Karpas-422 (cell line): ENCODE measurements around the gene ATG9B. TPM values are rescaled to one million over a fixed set of nuclear protein-coding genes. Genes with fewer than 3 reads are reported as not detected.

Experiments
- DNase-seq: peaks from one replicate; pipeline ENCODE4 v3.0.0-alpha.2; 2015
- H2AFZ ChIP-seq: fragments of 200-600 bp; sonication (generic); 2 replicates; pipeline ENCODE4 v1.6.1; 2014; ENCODE audit warnings: antibody characterized with exemption, low read length, mixed read lengths
- H3K27ac ChIP-seq: fragments of 200-600 bp; sonication (generic); 2 replicates; pipeline ENCODE4 v1.5.1; 2014; ENCODE audit warnings: mild to moderate bottlenecking, low read length, moderate library complexity
- H3K27me3 ChIP-seq: fragments of 200-600 bp; sonication (generic); 2 replicates; pipeline ENCODE4 v1.6.1; 2014; ENCODE audit warnings: low read length, mixed read lengths
- H3K36me3 ChIP-seq: fragments of 200-600 bp; sonication (generic); 2 replicates; pipeline ENCODE4 v1.6.1; 2014; ENCODE audit warnings: low read length, mixed read lengths; ENCODE audit not compliant: insufficient read depth
- H3K4me1 ChIP-seq: fragments of 200-600 bp; sonication (generic); 2 replicates; pipeline ENCODE4 v1.6.1; 2014; ENCODE audit warnings: mild to moderate bottlenecking, low read length, mixed read lengths
- H3K4me2 ChIP-seq: fragments of 200-600 bp; sonication (generic); 2 replicates; pipeline ENCODE4 v1.6.1; 2014; ENCODE audit warnings: low read length, low read depth, mild to moderate bottlenecking; ENCODE audit not compliant: poor library complexity, severe bottlenecking
- H3K4me3 ChIP-seq: fragments of 200-600 bp; sonication (generic); 2 replicates; pipeline ENCODE4 v1.5.1; 2014; ENCODE audit warnings: mild to moderate bottlenecking, antibody characterized with exemption, low read length, mixed read lengths
- H3K79me2 ChIP-seq: fragments of 200-600 bp; sonication (generic); 2 replicates; pipeline ENCODE4 v1.6.1; 2014; ENCODE audit warnings: mild to moderate bottlenecking, low read length, mixed read lengths
- H3K9ac ChIP-seq: fragments of 200-600 bp; sonication (generic); 2 replicates; pipeline ENCODE4 v1.6.0; 2014; ENCODE audit warnings: low read length
- H3K9me2 ChIP-seq: fragments of 200-600 bp; sonication (generic), shearing (Covaris generic); replicated peaks from 2 replicates; pipeline ENCODE4 v1.6.0; 2014; ENCODE audit warnings: mild to moderate bottlenecking, low read length, moderate library complexity; ENCODE audit not compliant: insufficient read depth
- H3K9me3 ChIP-seq: fragments of 300-700, 200-600 bp; sonication (generic); 2 replicates; pipeline ENCODE4 v1.6.1; 2014; ENCODE audit warnings: low read length, mixed read lengths
- H4K20me1 ChIP-seq: fragments of 200-600 bp; sonication (generic); 2 replicates; pipeline ENCODE4 v1.6.1; 2014; ENCODE audit warnings: mild to moderate bottlenecking, antibody characterized with exemption, low read length, low read depth; ENCODE audit not compliant: insufficient read depth
- total RNA-seq: library from RNA; depleted of rRNA; stranded (reverse); fragments of >200 nt; shearing (Covaris generic); gene quantifications from 2 replicates; pipeline ENCODE4 v1.2.3, GENCODE V29; 2014; ENCODE audit warnings: low replicate concordance; rRNA removed

ATG9B gene, protein sequence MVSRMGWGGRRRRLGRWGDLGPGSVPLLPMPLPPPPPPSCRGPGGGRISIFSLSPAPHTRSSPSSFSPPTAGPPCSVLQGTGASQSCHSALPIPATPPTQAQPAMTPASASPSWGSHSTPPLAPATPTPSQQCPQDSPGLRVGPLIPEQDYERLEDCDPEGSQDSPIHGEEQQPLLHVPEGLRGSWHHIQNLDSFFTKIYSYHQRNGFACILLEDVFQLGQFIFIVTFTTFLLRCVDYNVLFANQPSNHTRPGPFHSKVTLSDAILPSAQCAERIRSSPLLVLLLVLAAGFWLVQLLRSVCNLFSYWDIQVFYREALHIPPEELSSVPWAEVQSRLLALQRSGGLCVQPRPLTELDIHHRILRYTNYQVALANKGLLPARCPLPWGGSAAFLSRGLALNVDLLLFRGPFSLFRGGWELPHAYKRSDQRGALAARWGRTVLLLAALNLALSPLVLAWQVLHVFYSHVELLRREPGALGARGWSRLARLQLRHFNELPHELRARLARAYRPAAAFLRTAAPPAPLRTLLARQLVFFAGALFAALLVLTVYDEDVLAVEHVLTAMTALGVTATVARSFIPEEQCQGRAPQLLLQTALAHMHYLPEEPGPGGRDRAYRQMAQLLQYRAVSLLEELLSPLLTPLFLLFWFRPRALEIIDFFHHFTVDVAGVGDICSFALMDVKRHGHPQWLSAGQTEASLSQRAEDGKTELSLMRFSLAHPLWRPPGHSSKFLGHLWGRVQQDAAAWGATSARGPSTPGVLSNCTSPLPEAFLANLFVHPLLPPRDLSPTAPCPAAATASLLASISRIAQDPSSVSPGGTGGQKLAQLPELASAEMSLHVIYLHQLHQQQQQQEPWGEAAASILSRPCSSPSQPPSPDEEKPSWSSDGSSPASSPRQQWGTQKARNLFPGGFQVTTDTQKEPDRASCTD
- total RNA-seq, result 0.78 and 1.6 TPM in 2 replicates

DNA sequence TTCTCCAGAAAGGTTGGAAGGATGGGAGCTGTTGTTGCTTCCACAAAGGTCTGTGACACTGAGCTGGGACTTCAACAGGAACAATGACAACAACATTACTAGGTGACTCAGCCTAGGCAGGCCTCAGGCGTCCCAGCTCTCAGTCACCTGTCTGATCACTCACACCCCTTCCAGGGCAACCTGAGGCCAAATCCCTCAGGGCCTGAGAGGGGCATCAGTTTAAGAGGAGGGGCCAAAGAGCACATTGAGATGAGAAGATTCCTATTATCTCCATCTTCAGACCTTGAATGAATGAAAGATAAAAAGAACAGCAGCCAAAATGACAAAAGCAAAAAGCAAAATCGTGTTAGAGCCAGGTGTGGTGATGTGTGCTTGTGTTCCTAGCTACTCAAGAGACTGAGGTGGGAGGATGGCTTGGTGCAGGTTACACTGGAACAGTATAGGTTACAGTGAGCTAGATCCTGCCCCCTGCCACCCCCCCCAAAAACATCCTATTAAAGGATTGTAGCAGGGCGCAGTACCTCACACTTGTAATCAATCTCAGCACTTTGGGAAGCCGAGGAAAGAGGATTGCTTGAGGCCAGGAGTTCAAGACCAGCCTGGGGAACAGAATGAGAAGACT is at the start of gene ATG9B:
ATG9B (minus strand) TSS at position 60 of the 622 bp plus-strand sequence. CDS start 71 bp downstream, outside the sequence.
- Histone ChIP-seq H3K9me3 (no peaks in the 10 kb centered on the region), H3K4me3 (no peak within 1 kb of the TSS), H3K9me2 (no peaks in the 10 kb centered on the region), H3K79me2 (peaks cover 9% of the 10 kb centered on the region), H3K4me2 (no peak within 1 kb of the TSS), H4K20me1 (no peaks in the 10 kb centered on the region), H2AFZ (no peak within 1 kb of the TSS), H3K4me1 (peaks cover 31% of the 10 kb centered on the region), H3K36me3 (no peaks in the 10 kb centered on the region), H3K27ac (no peak within 1 kb of the TSS), H3K27me3 (no peaks in the 10 kb centered on the region), H3K9ac (no peak within 1 kb of the TSS)
- DNase-seq, result no peak

DNA sequence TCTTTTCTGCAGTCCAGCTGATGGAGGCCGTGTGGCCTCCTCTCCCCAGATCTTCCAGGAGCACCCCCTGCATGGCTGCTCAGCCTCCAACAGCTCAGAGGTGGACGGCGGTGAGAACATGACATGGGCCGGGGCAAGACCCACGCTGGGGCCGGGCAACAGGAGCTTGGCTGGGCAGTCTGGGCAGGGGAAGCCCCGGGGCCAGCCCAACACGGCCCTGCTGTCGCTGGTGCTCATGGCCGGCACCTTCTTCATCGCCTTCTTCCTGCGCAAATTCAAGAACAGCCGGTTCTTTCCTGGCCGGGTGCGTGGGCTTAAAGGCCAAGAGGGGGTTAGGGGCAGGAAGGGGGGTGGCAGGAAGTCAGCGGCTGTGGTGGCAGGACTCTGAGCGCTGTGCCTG is 49.7 kb upstream of the ATG9B start:
- Histone ChIP-seq H3K4me2 (no peak overlapping the region), H3K27ac (no peak overlapping the region), H3K9me2 (no peaks in the 10 kb centered on the region), H3K9ac (no peak overlapping the region), H3K36me3 (peaks cover 2% of the 10 kb centered on the region), H3K27me3 (no peaks in the 10 kb centered on the region), H3K79me2 (peaks cover 6% of the 10 kb centered on the region), H3K9me3 (no peaks in the 10 kb centered on the region), H3K4me3 (no peak overlapping the region), H3K4me1 (peaks cover 5% of the 10 kb centered on the region), H4K20me1 (no peaks in the 10 kb centered on the region; the same call in 1 of the 2 replicates), H2AFZ (no peak overlapping the region)
- DNase-seq, result no peak

DNA sequence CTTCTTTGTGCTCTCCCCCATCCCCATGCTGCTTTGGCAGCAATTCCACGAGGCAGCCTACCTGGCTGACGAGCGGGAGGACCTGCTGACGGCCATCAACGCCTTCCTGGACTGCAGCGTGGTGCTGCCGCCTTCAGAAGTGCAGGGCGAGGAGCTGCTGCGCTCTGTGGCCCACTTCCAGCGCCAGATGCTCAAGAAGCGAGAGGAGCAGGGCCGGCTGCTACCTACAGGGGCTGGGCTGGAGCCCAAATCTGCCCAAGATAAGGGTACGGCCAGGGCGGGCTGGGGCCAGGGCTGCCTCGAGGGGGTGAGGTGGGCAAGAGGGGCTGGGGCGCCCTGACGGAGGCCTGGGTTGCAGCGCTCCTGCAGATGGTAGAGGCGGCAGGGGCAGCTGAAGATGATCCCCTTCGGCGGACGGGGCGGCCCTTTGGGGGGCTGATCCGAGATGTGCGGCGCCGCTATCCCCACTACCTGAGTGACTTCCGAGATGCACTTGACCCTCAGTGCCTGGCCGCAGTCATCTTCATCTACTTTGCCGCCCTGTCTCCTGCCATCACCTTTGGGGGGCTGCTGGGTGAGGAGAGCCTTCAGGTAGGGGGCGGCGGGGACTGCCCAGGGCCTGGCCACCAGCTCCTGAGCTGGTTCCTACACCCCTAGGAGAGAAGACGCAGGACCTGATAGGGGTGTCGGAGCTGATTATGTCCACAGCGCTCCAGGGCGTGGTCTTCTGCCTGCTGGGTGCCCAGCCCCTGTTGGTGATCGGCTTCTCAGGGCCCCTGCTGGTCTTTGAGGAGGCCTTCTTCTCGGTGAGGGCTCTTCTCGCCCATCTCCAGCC is 47.0 kb upstream of the ATG9B start:
- H3K9me3 ChIP-seq, result no peaks in the 10 kb centered on the region
- no peak overlapping the region for H2AFZ ChIP-seq
- H3K27me3 ChIP-seq, result no peaks in the 10 kb centered on the region
- H3K4me2 ChIP-seq, result no peak overlapping the region
- H4K20me1 ChIP-seq, result no peaks in the 10 kb centered on the region; the same call in 1 of the 2 replicates
- no peak overlapping the region for H3K9ac ChIP-seq
- H3K9me2 ChIP-seq, result no peaks in the 10 kb centered on the region
- H3K79me2 ChIP-seq, result no peaks in the 10 kb centered on the region
- no peaks in the 10 kb centered on the region for H3K4me1 ChIP-seq
- H3K27ac ChIP-seq, result no peak overlapping the region
- peaks cover 3% of the 10 kb centered on the region; the same call in 1 of the 2 replicates for H3K36me3 ChIP-seq
- DNase-seq, result no peak
- H3K4me3 ChIP-seq, result no peak overlapping the region

DNA sequence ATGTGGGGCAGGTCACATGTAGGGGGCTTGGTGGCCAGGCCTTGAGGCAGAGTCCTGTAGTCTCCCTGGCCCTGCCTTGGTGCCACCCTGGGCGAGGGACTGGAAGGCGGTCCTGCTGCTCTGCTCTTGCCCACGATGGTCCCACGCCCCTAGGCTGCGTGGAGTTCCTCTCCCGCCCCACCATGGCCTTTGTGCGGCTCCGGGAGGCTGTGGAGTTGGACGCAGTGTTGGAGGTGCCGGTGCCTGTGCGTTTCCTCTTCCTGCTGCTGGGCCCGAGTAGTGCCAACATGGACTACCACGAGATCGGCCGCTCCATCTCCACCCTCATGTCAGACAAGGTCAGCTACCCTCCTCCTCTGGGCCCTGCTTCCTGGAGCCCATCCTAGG is 46.3 kb upstream of the ATG9B start:
- Histone ChIP-seq H3K4me2 (no peak overlapping the region), H3K9ac (no peak overlapping the region), H3K36me3 (peaks cover 3% of the 10 kb centered on the region; the same call in 1 of the 2 replicates), H3K27me3 (no peaks in the 10 kb centered on the region), H2AFZ (no peak overlapping the region), H3K79me2 (no peaks in the 10 kb centered on the region), H3K4me3 (no peak overlapping the region), H3K4me1 (no peaks in the 10 kb centered on the region), H4K20me1 (no peaks in the 10 kb centered on the region; the same call in 1 of the 2 replicates), H3K9me3 (no peaks in the 10 kb centered on the region), H3K9me2 (no peaks in the 10 kb centered on the region), H3K27ac (no peak overlapping the region)
- DNase-seq, result no peak

DNA sequence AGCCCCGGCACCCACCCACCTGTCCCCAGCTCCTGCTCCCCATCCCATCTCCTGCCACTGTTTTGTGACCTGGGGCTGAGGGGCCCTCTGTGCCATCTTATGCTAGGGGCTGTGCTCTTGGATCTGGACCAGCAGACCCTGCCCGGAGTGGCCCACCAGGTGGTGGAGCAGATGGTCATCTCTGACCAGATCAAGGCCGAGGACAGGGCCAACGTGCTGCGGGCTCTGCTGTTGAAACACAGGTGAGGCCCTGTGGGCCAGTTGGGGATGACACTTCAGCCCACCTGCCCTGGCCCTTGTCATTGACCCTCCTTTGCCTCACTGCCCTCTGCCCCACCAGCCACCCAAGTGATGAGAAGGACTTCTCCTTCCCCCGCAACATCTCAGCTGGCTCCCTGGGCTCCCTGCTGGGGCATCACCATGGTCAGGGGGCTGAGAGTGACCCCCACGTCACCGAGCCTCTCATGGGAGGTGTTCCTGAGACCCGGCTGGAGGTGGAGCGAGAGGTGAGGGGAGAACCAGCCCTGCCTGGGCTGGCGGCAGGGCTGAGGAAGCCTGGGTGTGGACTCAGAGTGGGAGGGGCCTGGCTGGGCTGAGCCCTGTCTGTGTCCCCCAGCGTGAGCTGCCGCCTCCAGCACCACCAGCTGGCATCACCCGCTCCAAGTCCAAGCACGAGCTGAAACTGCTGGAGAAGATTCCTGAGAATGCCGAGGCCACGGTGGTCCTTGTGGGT is 45.7 kb upstream of the ATG9B start:
- no peaks in the 10 kb centered on the region for H3K27me3 ChIP-seq
- H3K4me1 ChIP-seq, result no peaks in the 10 kb centered on the region
- H3K27ac ChIP-seq, result no peak overlapping the region
- DNase-seq, result no peak
- H3K9me2 ChIP-seq, result no peaks in the 10 kb centered on the region
- H3K79me2 ChIP-seq, result no peaks in the 10 kb centered on the region
- H2AFZ ChIP-seq, result no peak overlapping the region
- H3K9me3 ChIP-seq, result no peaks in the 10 kb centered on the region
- no peak overlapping the region for H3K9ac ChIP-seq
- H3K4me3 ChIP-seq, result no peak overlapping the region
- peaks cover 3% of the 10 kb centered on the region; the same call in 1 of the 2 replicates for H3K36me3 ChIP-seq
- H4K20me1 ChIP-seq, result no peaks in the 10 kb centered on the region; the same call in 1 of the 2 replicates
- H3K4me2 ChIP-seq, result no peak overlapping the region

DNA sequence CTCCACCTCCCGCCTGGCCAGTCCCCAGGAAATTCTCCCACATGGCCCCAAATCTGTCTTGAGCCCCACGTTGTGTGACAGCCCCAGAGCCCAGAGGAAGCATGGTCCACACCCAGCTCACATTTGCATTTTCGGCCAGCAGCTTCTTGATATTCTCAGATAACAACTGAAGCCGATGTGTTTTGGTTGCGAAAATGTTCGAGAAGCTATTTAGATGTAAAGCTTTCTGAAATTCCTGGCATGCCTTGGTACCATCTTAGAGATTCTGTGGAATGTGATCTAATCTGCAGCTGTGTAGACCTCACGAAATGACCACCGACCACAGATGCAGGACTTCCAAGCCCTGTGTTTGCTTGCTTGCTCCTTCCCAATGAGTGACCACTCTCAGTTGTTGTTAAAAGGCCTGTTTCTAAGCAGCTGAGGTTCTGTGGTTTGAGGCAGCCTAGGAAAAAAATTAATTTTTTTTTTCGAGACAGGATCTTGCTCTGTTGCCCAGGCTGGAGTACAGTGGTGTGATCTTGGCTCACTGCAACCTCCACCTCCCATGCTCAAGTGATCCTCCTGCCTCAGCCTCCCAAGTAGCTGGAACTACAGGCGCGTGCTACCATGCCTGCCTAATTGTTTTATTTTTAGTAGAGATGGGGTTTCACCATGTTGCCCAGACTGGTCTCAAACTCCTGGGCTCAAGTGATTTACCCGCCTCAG is 43.9 kb upstream of the ATG9B start:
- Histone ChIP-seq H3K4me2 (no peak overlapping the region), H2AFZ (no peak overlapping the region), H3K4me3 (no peak overlapping the region), H3K27me3 (no peaks in the 10 kb centered on the region), H3K9me3 (no peaks in the 10 kb centered on the region), H4K20me1 (no peaks in the 10 kb centered on the region; the same call in 1 of the 2 replicates), H3K4me1 (no peaks in the 10 kb centered on the region), H3K79me2 (no peaks in the 10 kb centered on the region), H3K27ac (no peak overlapping the region), H3K36me3 (peaks cover 3% of the 10 kb centered on the region; the same call in 1 of the 2 replicates), H3K9ac (no peak overlapping the region), H3K9me2 (no peaks in the 10 kb centered on the region)
- DNase-seq, result no peak
